Psoas muscle (tissue), 8 donors: ENCODE measurements around the gene TSPAN15. TPM values are rescaled to one million over a fixed set of nuclear protein-coding genes. Genes with fewer than 3 reads are reported as not detected.
A peak's percentile ranks its signal among the peaks of the same experiment; 100 is the strongest.

Experiments
- ATAC-seq, 4 donors: fragments of 200-7000 bp; cut with Tn5 transposase; one replicate each; pipeline ENCODE4 v1.9.1; 2020; ENCODE audit warnings: moderate library complexity in 3 of 4, mild to moderate bottlenecking in 2 of 4
- DNase-seq, 2 donors: peaks; one replicate each; pipeline ENCODE4 v3.0.0-alpha.2; 2020
- H3K27ac ChIP-seq: fragments of 200-600 bp; one replicate; pipeline ENCODE4 v1.8.0; 2022
- H3K27me3 ChIP-seq, 3 donors: fragments of 200-600 bp in 1 of 3; one replicate each; pipeline versions ENCODE4 v1.6.1 to v1.8.0; 2013 to 2022; ENCODE audit warnings: low read length in 2 of 3, mild to moderate bottlenecking in 2 of 3, moderate library complexity in 1 of 3; ENCODE audit not compliant: insufficient read depth in 3 of 3
- H3K36me3 ChIP-seq, 2 donors: fragments of 200-600 bp in 1 of 2; one replicate each; pipeline versions ENCODE4 v1.6.1 to v1.8.0; 2013 to 2022; ENCODE audit warnings: low read depth in 1 of 2, mild to moderate bottlenecking in 1 of 2, moderate library complexity in 1 of 2; ENCODE audit not compliant: insufficient read depth in 1 of 2
- H3K4me1 ChIP-seq: fragments of 200-600 bp; one replicate; pipeline ENCODE4 v1.8.0; 2022
- H3K4me3 ChIP-seq: fragments of 200-600 bp; one replicate; pipeline ENCODE4 v1.8.0; 2022; ENCODE audit warnings: mild to moderate bottlenecking
- H3K9me3 ChIP-seq: fragments of 200-600 bp; one replicate; pipeline ENCODE4 v1.8.0; 2022
- WGBS, 3 donors: extraction: QIAGEN DNeasy Blood & Tissue Kit; methylation state at CpG; one replicate each; pipeline versions ENCODE4 v1.1.6 to v1.1.7; 2013; 5-methylcytosine and 5-hydroxymethylcytosine counted together
- intact Hi-C, 2 donors: fragments of 100-400 bp; cut with DNase I; formaldehyde crosslinking; loops; one replicate each; pipeline versions ENCODE4 v1.11.0 to v1.14.2; 2022
- polyA plus RNA-seq, 3 donors: library from polyadenylated mRNA; stranded (reverse); fragments of 200-250 nt; gene quantifications; one replicate each; pipeline ENCODE4 v1.2.3, GENCODE V29; 2013
- total RNA-seq, 4 donors: library from RNA; stranded (reverse); fragmentation: NEBNext Ultra II Directional in 2 of 4; extraction: Animal tissue kit (Norgen Biotek cat#: 25700) in 2 of 4; gene quantifications; one replicate each; pipeline versions ENCODE4 v1.2.1 to v1.2.4, GENCODE V29; 2021 to 2023
- TF ChIP-seq, protein P1 (sequence below): fragments of 200-600 bp; IDR thresholded peaks from one replicate; pipeline ENCODE4 v1.8.0; 2022; ENCODE audit warnings: antibody characterized with exemption
- donor health status: healthy with polysubstance abuse.
- donor health status: DM: no; HTN: no; CAD: no; lungs with moderate emphysema.
- donor health status: Bipolar disorder and iron deficiency.
- donor health status: healthy.
- donor health status: DM: yes; HTN: yes; CAD: no.
- donor health status: DM: no; HTN: no; CAD: no.
- donor health status: DM: no; HTN: no; CAD: no.
- donor health status: DM: yes; HTN: yes; CAD: no.

The TSPAN15 gene
- total and polyA plus RNA-seq, 7 donors, result 6.3 to 35.0 (median 10.7) TPM

DNA sequence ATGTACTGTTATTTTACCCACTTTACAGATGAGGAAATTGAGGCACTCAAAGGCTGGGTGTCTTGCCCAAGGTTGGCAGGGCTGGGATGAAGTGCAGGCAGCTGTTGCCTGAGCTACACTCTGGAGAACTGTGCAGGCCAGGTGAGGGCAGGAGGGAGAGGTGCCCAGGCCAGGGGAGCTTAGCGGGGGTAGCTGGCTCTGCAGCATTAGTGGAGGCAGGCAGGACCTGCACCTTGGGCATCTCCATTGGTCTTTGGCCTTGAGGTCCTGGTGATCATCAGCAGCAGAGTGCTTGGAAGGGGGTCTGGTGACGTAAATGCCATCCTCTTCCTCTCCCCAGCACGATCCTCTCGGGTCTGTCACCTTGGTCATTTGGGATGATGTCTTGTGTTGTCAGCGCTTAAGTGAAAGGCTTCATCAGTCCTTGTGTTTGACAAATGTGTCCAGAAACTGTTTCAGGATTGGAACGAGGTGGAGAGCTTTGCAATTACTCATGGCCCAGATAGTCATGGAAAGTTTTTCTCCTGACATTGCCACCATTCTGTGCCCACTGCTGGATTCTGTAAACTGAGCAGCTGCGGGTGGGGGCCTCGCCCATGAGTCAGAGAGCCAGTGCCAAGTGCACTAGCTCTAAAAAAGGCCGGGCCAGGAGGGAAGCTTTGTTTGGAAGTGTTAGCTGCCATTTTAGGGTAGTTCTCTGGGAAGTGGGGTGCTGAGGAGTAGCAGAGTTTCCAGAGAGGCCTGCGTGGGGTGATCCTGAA, 47.6 kb downstream of the TSPAN15 start:
- Histone ChIP-seq H3K36me3 (peaks cover 0 to 14% of the 10 kb centered on the region in 2 donors), H3K4me3 (no peak overlapping the region), H3K27me3 (no peaks in the 10 kb centered on the region), H3K4me1 (peaks cover 59% of the 10 kb centered on the region), H3K9me3 (no peaks in the 10 kb centered on the region), H3K27ac (peak overlapping the region; percentile 90)
- ATAC-seq (peak; percentile 68 to 81 (median 74)), DNase-seq (peak; percentile 59 to 81)
- TF ChIP-seq, protein P1, sequence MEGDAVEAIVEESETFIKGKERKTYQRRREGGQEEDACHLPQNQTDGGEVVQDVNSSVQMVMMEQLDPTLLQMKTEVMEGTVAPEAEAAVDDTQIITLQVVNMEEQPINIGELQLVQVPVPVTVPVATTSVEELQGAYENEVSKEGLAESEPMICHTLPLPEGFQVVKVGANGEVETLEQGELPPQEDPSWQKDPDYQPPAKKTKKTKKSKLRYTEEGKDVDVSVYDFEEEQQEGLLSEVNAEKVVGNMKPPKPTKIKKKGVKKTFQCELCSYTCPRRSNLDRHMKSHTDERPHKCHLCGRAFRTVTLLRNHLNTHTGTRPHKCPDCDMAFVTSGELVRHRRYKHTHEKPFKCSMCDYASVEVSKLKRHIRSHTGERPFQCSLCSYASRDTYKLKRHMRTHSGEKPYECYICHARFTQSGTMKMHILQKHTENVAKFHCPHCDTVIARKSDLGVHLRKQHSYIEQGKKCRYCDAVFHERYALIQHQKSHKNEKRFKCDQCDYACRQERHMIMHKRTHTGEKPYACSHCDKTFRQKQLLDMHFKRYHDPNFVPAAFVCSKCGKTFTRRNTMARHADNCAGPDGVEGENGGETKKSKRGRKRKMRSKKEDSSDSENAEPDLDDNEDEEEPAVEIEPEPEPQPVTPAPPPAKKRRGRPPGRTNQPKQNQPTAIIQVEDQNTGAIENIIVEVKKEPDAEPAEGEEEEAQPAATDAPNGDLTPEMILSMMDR, result no peak
- WGBS, 3 donors, result 40 to 62% (median 41%) methylated on average over 10 of the region's 10 CpGs
- intact Hi-C loops, result loop anchor here in 1 of 2 donors (5.0 kb wide), 2 partner anchors 42 to 62 kb away; no protein-coding TSS in a partner anchor

DNA sequence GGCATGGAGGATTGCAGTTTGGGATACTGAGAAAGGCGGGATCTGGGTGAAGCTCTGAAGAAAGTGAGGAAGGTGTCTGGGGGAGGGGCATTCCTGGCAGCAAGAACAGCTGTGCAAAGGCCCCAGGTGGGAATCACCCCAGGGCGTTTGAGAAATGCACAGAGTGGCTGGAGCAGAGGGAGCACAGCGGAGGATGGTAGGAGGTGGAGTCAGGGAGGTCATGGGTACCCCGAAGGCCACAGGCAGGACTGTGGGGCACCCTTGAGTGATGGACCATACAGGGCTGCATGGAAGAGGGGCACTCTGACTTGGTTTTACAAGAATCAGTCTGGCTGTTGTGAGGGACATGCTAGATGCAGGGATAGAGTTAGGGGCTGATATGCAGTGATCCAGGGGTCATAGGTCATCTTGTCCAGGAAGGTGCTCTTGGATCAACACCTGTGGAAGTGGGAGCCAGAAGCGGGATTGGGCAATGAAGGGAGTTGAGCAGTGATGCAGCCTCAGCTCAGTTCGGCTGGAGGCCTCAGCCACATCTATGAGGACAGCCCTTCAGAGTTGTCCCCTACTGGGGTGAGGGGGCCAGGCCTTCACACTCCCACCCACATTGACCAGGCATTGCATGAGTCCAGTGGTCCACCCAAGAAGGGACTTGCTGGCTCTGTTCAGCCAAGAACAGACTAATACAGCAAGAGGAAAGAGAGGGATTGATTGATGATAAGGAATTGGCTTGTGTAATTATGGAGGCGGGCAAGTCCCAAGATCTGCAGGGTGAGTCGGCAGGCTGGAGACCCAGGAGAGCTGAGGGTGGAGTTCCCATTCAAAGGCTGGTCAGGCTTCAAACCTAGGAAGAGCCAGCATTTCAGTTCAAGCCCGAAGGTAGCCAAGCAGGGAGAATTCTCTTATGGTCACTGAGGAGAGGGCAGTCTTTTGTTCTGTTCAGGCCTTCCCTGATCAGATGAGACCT, 48.7 kb downstream of the TSPAN15 start:
- no peaks in the 10 kb centered on the region for H3K27me3 ChIP-seq
- peaks cover 60% of the 10 kb centered on the region for H3K4me1 ChIP-seq
- DNase-seq (no peak), ATAC-seq (no peak)
- intact Hi-C loops, result loop anchor here (5.0 to 10.0 kb wide), 3 partner anchors 43 to 265 kb away; no protein-coding TSS in a partner anchor
- peak overlapping the region; percentile 90 for H3K27ac ChIP-seq
- H3K36me3 ChIP-seq, result peaks cover 0 to 15% of the 10 kb centered on the region in 2 donors
- H3K9me3 ChIP-seq, result no peaks in the 10 kb centered on the region
- 77 to 88% (median 83%) methylated on average over 9 of the region's 9 CpGs for WGBS, 3 donors
- TF ChIP-seq, protein P1, result no peak
- H3K4me3 ChIP-seq, result no peak overlapping the region

DNA sequence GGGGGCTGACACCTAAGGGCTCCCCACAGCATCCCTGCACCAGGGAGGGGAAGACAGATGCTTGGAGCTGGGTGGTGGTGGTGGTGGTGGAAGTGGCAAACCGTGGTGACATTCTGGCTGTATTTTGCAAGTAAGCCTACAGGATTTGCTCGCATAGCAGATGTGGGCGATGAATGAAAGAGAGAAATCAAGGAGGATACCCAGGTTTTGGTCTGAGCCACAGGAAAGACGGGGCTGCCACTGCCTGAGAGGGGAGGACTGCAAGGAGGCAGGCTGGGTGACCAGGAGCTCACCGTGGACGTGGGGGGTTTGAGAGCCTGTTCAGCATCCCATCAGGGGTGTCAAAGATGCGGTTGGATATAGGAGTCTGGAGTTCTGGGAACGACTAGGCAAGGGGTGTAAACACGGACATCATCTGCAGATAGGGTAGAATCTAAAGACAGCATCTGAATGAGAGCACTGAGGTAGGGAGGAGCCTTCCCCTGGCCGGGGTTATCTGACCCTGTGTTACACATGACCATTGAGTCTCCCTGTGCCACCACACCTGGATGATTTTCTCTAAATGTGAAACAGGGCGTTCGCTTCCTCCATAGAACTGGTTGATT, 49.7 kb downstream of the TSPAN15 start:
- ATAC-seq (no peak), DNase-seq (no peak)
- H3K36me3 ChIP-seq, result peaks cover 0 to 15% of the 10 kb centered on the region in 2 donors
- intact Hi-C loops, result loop anchor here (5.0 to 10.0 kb wide), 2 partner anchors 64 to 266 kb away; no protein-coding TSS in a partner anchor
- peaks cover 67% of the 10 kb centered on the region for H3K4me1 ChIP-seq
- H3K27ac ChIP-seq, result no peak overlapping the region
- no peaks in the 10 kb centered on the region for H3K9me3 ChIP-seq
- H3K27me3 ChIP-seq, result no peaks in the 10 kb centered on the region
- TF ChIP-seq, protein P1, result no peak
- H3K4me3 ChIP-seq, result no peak overlapping the region
- WGBS, 3 donors, result 84 to 90% (median 88%) methylated on average over 12 of the region's 12 CpGs

DNA sequence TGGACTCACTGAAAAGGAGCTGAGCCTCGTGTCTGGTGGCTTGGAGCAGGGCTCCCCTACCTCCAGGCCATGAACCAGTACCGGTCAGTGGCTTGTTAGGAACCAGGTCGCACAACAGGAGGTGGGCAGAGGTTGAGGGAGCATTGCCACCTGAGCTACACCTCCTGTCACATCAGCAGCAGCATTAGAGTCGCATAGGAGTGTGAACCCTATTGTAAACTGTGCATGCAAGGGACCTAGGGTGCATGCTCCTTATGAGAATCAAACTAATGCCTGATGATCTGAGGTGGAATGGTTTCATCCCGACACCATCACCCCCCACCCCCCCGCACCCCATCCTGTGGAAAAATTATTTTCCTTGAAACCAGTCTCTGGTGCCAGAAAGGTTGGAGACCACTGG, 50.4 kb downstream of the TSPAN15 start:
- ATAC-seq (no peak), DNase-seq (no peak)
- H3K27me3 ChIP-seq, result no peaks in the 10 kb centered on the region
- H3K36me3 ChIP-seq, result peaks cover 0 to 15% of the 10 kb centered on the region in 2 donors
- TF ChIP-seq, protein P1, result no peak
- no peak overlapping the region for H3K4me3 ChIP-seq
- WGBS, 3 donors, result 80 to 82% (median 82%) methylated on average over 6 of the region's 6 CpGs
- intact Hi-C loops, result loop anchor here (5.0 to 10.0 kb wide), 2 partner anchors 64 to 267 kb away; no protein-coding TSS in a partner anchor
- H3K9me3 ChIP-seq, result no peaks in the 10 kb centered on the region
- no peak overlapping the region for H3K27ac ChIP-seq
- peaks cover 68% of the 10 kb centered on the region for H3K4me1 ChIP-seq
